GM20000 (cell line): ENCODE results near the gene CCNY.

Experiments
- DNase-seq: peaks from one replicate; pipeline ENCODE4 v3.0.0; 2012; ENCODE audit warnings: low spot score
- TF ChIP-seq, protein P1 (sequence below): IDR thresholded peaks from 2 replicates; pipeline ENCODE4 v1.5.1; 2012; ENCODE audit warnings: mild to moderate bottlenecking, control low read depth; ENCODE audit errors: extremely low read depth, missing control alignments

The CCNY gene

DNA sequence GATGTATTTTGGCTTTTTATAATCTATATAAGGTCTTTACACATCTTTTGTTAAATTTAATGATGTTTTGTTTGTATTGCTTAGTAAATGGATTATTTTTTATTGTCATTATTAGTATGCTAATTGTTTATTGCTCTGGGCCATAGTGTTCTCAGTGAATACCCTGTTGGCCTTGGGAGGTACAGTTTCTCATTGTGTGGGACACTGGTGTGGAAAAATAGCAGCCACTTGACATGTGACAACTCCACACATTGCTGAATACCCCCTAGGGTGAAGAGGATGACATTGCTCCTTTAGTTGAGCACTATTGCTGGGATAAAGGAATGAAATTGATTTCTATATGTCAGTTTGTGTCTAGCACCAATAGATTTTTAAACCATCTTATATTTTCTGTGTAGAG lies 130.9 kb downstream of the CCNY start:
- TF ChIP-seq, protein P1, sequence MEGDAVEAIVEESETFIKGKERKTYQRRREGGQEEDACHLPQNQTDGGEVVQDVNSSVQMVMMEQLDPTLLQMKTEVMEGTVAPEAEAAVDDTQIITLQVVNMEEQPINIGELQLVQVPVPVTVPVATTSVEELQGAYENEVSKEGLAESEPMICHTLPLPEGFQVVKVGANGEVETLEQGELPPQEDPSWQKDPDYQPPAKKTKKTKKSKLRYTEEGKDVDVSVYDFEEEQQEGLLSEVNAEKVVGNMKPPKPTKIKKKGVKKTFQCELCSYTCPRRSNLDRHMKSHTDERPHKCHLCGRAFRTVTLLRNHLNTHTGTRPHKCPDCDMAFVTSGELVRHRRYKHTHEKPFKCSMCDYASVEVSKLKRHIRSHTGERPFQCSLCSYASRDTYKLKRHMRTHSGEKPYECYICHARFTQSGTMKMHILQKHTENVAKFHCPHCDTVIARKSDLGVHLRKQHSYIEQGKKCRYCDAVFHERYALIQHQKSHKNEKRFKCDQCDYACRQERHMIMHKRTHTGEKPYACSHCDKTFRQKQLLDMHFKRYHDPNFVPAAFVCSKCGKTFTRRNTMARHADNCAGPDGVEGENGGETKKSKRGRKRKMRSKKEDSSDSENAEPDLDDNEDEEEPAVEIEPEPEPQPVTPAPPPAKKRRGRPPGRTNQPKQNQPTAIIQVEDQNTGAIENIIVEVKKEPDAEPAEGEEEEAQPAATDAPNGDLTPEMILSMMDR, result no peak
- no peak for DNase-seq

- TF ChIP-seq, protein P1, result no peak
- no peak for DNase-seq
These were observed 134.1 kb downstream of the CCNY start for GRCh38 chr10:35470248-35470924.

- no peak for DNase-seq
- TF ChIP-seq, protein P1, result no peak
These were observed 134.6 kb downstream of the CCNY start for GRCh38 chr10:35470925-35471315.

- no peak for DNase-seq
- TF ChIP-seq, protein P1, result no peak
These were observed 135.1 kb downstream of the CCNY start for GRCh38 chr10:35471435-35471834.

- TF ChIP-seq, protein P1, result no peak
- no peak for DNase-seq
These were observed 143.8 kb downstream of the CCNY start for GRCh38 chr10:35480142-35480541.

GRCh38 chr10:35481413-35481812 lies 145.1 kb downstream of the CCNY start:
- DNase-seq, result no peak
- TF ChIP-seq, protein P1, result no peak

DNA sequence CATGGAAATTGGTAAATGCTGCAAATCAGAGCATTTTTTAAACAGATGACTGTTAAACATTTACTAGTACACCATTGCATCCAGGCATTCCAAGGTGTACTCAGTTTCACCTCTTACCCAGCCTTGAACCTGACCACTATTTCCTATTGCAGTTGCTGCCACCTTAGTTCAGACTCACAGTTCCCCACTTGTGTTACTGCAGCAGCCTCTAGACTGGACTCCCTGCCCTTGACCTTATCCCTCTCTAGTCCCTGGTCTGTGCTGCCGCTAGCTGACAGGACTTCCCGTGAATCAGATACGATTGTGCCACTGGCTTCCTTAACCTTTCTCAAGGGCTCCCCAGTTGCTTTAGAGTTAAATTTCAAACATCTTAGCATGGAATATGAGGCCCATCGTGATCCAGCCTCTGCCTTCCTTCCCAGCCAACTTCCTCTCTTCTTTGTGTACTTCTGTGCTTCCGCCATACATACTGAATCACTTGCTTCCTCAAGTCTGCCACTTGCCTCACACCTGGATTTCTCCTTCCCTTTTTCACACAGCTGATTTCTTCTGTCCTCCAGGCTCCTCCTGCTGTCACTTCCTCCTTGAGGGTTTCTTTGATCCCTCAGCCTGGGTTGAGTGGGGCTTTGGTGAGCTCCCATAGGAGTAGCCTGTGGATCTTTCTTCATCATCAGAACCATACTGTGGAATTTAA lies 150.1 kb downstream of the CCNY start:
- no peak for DNase-seq
- TF ChIP-seq, protein P1, result no peak
